HG03064 (cell line): ENCODE data around the gene TMEM184B.
"Not testable (repeated sequence)": the region's sequence is repeated elsewhere in the genome, so short reads cannot be mapped to it uniquely, and the experiment has no call there.

Source experiments
- ATAC-seq: cut with Tn5 transposase; IDR thresholded peaks from one replicate; pipeline ENCODE4 v1.9.1; 2021; ENCODE audit warnings: low read depth; ENCODE audit not compliant: unreplicated experiment

The TMEM184B gene

DNA sequence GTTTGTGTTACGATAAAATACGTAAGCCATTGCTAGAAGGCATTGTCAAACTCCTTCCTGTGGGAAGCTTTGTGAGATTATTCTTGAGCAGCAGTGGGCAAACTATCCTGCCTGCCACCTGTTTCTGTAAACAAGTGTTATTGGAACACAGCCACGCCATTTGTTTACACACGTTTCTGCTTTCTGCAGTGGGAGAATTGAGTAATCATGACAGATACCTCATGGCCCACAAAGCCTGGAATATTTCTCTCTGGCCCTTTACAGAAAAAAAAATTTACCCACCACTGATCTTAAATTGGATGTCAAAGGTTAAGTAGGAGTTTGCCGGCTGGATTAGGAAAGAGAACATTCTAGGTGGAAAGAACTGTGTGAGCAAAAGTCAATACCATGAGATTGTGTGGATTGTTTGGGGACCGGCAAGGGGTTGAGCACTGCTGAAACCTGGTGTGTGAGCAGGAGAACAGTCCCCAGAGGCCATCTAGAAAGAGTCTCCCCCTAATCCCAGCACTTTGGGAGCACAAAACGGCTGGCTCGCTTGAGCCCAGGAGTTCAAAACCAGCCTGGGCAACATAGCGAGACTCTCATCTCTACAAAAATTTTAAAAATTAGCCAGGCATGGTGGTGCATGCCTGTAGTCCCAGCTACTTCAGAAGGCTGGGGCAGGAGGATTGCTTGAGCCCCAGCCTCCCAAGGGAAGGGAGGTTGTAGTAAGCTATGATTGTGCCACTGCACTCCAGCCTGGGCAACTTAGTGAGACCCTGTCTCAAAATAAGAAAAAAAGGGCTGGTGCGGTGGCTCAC, 85.2 kb downstream of the TMEM184B start:
- no peak for ATAC-seq

DNA sequence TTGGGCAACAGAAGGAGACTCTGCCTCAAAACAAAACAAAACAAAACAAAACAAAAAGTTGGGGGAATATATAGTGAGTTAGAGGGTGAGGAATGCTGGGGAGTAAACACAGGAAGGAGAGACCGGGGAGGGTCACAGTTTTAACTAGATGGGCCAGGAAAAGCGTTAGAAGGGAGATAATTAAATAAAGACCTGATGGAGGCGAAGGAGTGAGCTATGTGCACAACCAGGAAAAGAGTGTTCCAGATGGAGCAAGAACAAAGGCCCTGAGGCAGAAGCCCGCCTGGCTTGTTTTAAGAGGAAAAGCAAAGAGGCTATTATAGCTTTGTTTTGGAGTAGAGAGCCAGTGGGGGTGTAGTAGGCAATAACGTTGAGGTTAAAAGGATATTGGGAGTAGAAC, 86.4 kb downstream of the TMEM184B start:
- ATAC-seq: no peak

DNA sequence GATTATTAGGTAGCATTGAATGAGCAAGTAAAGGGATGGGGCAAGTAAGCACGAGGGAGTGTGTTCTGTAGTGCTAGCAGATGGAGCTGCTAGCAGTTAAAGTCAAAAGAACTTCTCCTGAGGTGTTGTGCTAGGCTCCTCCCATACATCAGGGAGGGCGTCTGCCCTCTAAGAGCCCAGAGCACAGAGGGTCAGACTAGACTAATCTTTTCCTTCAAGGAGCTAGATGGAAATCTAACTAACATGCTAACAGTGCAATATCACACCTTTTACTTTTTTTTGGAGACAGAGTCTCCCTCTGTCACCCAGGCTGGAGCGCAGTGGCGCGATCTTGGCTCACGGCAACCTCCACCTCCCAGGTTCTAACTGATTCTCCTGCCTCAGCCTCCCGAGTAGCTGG, 88.0 kb downstream of the TMEM184B start:
- ATAC-seq: no peak

DNA sequence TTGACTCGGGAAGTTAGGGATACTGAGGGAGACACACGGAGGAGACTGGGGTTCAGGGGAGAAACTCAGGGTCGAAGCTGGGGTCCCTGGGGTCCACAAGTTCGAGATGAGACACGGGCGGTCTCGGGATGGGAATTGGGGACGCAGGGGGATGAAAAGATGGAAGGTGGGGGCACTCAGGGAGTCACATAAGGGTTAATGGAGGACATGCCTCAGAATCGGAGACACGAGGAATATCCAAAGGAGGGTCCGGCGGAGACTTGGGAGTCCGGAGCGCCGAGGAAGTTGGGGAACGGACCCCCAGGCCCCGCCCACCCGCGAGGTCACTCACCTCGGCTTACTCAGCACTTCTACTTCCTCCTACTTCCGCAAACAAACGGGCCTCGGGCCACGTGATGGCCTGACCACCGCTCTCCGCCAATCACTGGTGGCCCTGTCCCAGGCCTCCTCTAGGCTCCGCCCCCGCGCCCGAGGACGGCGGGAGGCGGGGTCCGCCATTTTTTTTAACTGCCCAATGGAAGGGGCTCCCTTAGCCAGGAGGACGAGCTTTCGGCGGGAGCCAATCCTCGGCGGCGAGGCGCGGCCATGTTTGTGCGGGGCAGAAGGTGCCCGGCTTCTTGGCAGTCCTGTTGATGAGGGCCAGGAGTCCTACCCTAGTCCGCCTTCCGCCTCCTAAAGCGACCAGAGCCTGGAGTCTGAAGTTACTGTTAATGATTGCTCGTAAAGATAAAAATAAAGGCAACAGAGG, 91.2 kb downstream of the TMEM184B start, which contains the start of gene PLA2G6:
TSS of gene PLA2G6 (minus strand) at position 378 of the 748 bp plus-strand sequence. CDS start 12,404 bp downstream, outside the sequence.
- peak; percentile 74 for ATAC-seq

DNA sequence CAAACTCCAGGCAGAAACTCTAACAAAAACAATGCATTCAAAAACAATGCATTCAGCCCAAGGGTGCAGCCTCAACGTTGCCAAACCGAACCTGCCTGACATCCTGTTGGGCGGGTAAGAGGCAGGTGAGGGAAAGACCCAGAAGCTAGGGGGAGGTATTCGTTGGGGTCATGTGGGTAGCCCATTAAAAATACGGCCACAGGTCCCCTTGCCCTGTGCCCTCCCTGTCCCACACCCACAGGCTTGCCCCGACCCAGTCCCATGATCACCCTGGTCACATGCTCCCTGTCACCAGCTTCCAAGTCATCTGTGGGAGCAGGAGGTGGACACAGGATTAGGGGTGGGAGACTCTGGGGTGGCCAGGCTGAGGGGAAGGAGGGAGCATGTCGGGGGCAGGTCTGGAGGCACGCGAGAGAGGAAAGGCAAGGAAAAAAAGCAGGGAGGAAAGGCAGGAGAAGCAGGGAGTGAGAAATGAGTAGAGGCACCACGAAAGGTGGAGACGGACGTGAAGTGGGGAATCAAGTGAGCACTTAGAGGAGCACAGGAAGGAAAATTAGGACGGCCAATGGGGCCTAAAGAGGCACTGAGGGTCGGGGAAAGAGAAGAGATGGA, 91.9 kb downstream of the TMEM184B start:
- ATAC-seq: no peak

DNA sequence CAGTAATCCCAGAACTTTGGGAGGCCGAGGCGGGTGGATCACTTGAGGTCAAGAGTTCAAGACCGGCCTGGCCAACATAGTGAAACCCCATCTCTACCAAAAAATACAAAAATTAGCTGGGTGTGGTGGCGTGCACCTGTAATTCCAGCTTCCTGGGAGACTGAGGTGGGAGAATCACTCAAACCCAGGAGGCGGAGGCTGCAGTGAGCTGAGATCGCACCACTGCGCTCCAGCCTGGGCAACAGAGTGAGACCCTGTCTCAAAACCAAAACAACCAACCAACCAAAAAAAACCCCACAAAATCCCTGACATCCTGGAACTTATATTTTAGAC, 94.2 kb downstream of the TMEM184B start:
- ATAC-seq: not testable (repeated sequence)

DNA sequence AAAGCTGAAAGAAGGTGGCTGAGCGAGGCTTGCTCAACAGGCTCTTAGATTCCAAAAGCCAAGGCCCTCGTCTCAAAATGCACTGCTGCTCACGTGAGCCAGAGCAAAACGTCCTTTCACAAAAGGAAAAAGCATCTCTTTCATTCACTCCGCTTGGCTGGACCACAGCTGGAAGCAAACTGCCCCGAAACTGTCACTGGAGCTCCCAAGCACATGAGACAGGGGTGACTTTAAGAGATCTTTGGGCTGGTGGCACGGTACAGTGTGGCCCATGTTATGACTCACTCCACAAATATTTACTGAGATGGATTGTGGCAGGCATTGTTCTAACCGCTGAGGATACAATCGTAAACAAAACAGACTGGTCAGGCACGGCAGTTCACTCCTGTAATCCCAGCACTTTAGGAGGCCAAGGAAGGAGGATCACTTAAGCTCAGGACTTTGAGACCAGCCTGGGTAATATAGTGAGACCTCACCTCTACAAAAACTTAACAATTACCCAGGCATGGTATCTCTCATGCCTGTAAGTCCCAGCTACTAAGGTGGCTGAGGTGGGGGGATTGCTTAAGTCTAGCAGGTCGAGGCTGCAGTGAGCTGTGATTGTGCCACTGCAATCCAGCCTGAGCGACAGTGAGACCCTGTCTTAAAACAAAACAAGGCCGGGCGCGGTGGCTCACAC, 94.7 kb downstream of the TMEM184B start:
- no peak for ATAC-seq

DNA sequence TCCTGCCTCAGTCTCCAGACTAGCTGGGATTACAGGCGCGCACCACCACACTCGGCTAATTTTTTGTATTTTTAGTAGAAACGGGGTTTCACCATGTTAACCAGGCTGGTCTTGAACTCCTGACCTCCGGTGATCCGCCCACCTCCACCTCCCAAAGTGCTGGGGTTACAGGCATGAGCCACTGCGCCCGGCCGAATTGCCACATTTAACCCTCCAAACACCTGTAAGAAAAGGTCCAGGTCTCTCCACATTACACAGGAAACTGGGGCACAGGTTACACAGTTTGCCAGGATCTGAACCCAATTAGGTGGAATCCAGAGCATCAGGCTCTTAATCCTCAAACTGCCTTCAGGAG, 95.3 kb downstream of the TMEM184B start:
- ATAC-seq: not testable (repeated sequence)

DNA sequence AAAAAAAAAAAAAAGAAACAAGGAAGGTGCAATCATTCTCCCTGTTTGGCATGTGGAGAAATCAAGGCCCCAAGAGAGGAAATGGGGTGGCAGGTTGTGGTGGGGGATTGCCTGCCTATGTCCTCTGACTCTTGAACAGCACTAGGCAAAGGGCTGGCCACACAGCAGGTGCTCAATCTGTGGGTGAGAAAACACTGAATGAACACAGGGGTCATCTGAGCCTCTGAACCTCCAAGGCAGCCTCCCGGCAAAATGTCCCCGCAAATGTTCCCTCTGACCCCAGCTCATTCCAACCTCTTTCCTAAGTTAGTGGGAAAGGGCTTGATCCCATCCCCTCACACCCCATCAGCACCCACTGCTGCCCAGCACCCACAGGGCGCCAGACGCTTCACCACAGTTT, 95.8 kb downstream of the TMEM184B start:
- no peak for ATAC-seq

DNA sequence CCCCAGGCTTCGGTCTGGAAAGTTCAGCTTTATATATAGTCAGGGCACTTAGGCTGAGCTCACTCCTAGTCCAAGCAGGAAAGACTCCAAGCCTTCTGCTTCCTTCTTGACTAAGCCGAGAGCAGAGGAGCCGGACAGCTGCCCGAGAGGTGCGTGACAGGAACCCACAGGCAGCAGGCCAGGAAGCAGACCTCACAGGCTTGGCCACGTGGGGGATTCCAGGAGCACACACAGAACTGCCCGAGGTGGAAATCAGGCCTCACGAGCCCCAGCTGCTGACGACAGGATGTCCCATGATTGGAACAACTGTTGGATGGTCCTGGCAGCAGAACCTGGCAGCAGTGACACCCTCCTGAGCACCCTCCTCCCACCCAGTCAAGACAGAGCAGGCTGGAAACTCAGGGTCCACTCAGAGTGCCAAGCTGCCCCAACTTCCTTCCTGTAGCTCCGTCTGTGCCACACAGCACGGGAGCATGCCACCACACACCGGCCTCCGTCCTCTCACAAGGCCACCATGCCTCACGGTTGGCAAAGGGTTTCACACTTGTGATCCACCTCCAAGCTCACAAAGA, 96.6 kb downstream of the TMEM184B start:
- ATAC-seq: no peak

DNA sequence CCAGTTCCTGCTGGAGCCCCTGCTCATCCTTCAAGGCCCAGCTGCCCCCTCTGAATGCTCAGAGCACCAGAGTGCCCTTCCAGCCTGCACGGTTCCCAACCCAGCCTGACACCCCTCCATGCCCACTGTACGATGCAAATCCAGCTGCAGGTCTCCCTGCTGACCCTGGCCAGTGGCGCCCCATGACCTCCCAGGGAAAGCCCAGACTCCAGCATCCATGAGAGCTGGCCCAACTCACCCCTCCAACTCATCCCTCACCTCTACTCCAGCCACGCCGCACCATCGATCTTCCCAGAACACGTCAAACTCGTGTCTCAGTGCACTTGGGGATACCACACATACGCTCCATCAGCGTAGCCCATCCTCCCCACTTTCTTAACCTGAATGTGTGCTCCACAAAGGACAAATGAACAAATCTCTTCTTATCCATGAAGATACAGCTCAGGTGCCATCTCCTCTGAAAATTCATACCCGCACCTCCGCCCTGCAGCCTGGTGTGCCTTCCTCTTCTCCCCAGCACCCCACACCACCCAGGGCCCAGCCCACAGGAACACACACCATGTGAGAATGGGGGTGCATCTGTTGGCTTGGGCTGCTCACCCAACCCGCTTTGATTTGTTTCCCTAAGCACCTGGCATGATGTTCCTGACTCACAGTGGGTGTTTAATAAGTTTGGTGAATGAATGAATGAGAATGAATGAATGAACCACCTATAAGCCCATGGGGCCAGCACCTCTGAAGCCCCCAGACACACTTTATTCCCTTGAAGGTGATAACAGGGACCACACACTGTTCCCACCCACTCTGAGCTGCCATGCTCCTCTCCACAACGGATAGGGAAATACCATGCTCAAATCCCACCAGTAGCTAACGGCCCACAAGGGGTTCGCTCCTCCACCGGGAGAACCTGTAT, 97.3 kb downstream of the TMEM184B start:
- ATAC-seq: no peak

DNA sequence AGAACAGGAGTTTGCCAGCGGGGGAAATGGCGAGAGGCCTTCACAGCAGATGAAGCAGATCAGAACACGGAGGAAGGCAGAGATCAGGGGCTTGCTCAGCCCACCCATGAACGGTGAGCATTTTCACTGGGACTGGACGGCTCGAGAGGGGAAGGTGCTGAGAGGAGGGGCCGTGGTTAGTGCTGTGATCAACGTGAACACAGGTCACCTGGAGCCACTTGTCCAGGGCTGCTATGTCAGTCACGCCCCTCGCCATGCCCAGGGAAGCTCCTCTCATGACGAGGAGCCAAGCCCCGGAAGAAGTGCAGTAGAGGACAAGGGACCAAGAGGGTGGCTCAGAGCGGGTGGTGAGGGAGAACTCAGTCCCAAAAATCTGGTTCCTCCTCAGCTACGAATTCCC, 98.2 kb downstream of the TMEM184B start:
- ATAC-seq: no peak

DNA sequence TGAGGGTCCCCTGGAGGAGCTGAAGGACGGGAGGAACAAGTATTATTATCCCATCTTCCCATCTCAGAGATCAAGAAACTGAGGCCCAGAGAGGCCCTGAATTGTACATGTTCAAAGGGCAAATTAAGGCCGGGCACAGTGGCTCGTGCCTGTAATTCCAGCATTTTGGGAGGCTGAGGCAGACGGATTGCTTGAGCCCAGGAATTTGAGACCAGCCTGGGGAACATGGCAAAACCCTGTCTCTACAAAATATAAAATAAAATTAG, 99.2 kb downstream of the TMEM184B start:
- ATAC-seq: no peak

DNA sequence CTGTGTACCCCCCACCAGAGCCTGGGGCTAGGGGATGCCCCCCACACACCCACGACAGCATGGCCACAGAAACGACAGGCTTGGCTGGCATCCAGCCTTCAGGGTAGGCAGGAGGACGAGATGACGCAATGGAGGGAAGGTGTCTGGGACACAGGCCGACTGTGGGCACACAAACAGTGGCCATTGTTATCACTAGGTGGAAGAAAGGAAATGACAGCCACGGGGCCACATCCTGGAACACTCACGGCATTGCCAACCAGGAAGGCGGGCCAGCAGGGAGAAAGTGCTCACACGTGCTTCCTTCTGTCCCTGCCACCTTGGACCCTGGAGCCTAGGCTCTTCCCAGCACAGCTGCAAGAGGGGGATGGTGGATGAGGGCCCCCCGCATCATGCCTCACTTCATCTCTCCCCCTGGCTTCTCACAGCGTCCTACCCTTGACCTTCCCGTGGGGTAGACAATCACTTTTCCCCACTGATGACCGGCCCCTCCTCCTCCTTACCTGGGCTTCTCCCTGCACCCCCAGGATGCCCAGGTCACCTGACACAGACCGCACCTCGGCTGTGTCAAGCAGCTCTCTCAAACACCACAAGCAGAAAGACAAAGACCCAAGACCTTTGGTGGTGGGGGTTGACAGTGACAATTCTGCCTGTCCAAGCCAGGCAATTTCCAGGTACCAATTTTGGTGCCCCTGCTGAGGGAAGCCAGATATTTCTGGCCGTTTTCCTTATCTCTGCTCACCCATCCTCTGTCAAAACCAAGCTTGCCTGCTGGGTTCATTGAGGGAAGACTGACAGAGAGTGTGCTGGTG, 99.8 kb downstream of the TMEM184B start:
- no peak for ATAC-seq

DNA sequence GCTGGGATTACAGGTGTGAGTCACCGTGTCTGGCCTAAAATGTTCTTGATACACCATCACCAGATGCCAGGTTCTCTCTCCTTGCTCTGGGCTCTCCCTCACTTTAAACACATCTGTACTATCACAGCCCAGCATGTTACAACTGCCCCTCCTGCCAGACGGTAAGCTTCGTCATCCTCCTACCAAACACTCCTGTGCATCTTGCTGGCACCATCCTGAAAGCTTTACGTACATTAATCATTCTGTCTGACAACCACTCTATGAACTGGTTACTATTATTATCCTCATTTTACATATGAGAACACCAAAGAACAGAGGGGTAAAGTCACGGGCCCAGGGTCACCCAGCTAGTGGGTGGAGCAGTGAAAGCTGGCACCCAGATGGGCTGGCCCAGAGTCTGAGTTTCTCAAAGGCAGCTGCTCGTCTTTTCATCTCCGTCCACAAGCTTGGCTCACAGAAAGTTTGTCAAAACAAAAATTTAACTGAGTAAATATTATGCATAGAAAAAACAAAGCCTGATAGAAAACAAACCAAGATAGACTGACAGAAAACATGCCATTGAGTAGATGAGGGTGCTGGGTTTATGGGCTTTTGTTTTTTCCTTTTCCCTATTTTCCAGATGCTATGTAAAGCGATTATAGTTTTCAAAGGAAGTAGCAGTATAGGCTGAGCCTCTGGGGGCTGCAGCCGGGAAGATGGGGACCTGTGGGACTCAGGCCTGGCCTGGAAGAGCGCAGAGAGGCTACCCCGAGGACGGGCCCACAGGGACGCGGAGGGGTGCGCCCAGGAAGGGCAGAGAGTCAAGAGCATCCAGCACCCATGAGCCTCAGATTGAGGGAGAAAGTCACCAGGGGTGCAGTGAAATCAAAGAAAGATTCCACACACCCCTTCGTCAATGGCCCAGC, 100.6 kb downstream of the TMEM184B start:
- ATAC-seq: no peak

DNA sequence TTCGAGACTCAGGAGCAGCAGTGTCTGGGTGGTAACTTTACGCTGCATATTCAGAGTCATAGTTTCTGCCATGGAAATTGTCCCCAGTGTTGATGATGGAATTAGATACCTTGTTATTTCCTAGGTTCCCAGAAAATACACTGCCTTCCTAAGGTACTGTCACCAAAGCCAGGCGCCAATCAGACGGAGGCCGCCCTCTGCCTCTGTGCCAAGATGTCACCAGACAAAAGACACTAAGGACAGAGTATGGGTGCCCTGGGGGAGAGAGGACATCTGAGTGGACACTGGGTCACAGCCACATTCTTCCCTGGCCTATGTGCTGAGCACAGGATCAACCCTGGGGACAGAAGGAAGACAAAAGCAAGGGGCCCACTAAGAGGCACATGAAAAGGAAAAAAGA, 102.3 kb downstream of the TMEM184B start:
- ATAC-seq: no peak
